HG03565 (cell line): Measurements from ENCODE around the gene RMDN2.
A peak's percentile ranks its signal among the peaks of the same experiment; 100 is the strongest.

ENCODE experiments used
- ATAC-seq: cut with Tn5 transposase; IDR thresholded peaks from one replicate; pipeline ENCODE4 v1.9.1; 2021; ENCODE audit warnings: mild to moderate bottlenecking, moderate library complexity; ENCODE audit not compliant: unreplicated experiment

RMDN2 gene

GRCh38 chr2:37925063-37925897 lies at the start of gene RMDN2:
RMDN2 (plus strand) TSS chr2:37925287; CDS start chr2:37929278, 3,991 bp downstream.
- ATAC-seq, result peak; percentile 67

DNA sequence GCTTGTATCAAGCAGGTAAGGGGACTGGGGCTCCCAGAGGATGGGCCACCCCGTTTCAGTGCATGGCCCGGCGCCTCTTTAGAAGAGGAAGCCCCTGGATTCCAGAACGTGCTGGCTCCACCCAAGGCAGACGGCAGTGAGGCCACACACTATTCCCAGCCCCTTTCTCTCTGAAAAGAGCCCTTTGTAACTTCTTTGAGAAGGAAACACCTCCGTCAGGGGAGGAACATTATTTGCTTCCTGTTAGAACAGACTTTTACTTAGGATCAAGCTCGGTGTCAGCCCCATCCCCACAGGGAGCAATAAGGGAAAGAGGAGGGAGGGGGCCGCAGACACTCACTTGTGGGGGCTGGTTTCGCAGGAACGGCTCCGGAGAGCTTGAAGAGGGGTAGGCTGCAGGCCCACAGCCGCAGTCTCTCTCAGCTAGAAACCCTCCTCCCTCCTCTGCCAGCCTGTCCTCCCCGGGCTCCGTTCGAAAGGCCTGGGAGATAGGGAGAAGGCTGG lies 49.6 kb upstream of the RMDN2 start:
- no peak for ATAC-seq

GRCh38 chr2:37876227-37876626 lies 48.9 kb upstream of the RMDN2 start:
- no peak for ATAC-seq

GRCh38 chr2:37877457-37878315 lies 47.4 kb upstream of the RMDN2 start:
- ATAC-seq, result no peak

DNA sequence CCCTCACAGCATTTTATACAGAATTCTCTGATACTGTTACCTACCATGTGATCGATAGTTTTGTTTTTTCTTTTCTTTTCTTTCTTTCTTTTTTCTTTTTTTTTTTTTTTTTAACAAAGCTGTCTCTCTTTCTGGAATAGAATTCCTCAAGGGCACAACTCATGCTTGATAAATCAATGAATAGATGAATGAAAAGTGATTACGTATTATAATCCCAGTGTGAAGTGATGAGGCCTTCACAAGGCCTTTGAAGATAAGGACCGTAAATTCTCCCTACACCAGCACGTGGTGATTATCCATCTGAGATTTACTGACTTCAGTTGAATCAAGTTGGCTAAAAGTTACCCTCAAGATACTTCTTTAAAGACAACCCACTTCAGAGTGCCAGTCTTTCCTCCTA lies 46.6 kb upstream of the RMDN2 start:
- no peak for ATAC-seq

- no peak for ATAC-seq
These were observed 44.5 kb upstream of the RMDN2 start for GRCh38 chr2:37880551-37880950.

- ATAC-seq, result no peak
These were observed 43.7 kb upstream of the RMDN2 start for GRCh38 chr2:37881397-37881796.

DNA sequence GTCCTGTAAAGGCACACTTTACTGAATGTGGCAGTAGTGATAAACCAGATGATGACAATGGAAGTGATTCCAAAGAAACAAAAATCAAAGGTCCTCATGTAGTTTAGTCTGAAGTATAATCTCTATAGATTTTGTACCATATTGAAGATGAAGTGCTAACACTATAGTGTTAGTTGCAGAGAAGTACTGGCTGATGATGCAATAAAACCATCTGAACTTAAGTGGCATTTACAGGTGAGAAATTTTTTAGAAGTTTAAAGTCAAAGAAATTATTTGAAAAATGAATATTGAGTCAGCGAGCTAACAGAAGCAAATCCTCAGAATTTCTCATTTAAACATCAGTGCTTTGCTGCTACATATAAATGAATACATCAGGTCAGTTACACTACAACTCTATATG lies 43.1 kb upstream of the RMDN2 start:
- ATAC-seq, result no peak

GRCh38 chr2:37883518-37883917 lies 41.6 kb upstream of the RMDN2 start:
- ATAC-seq, result no peak

DNA sequence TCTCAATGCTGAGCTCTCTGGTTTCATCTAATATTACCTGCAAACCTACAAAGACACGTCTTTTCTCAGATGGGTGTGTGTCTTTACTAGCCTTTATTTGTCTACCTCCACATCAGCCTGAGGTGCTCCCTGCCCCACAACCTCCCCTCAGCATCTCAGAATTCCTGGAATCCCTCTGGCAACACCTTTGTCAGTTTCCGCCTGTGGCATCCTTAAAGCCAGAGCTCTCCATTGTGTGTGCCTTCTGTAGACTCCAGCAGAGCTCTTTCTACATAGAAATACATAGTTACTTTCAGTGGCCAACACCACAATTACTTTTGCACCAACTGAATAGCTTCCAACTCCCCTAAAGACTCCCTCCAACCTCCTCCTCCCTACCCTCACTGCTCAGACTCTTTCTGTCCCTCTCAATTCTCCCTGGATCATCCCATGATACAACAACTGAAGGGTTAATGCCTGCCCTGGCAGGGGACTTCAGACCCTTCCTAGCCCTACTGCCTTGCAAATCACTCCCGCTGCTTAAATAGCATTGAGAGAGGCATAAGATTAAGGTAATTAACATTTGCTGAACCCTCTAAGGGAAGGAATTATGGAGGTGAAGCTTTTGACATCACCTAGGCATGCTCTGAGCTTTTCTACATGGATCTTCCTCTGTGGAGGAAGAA lies 39.6 kb upstream of the RMDN2 start:
- no peak for ATAC-seq

GRCh38 chr2:37886745-37887144 lies 38.3 kb upstream of the RMDN2 start:
- ATAC-seq, result no peak

DNA sequence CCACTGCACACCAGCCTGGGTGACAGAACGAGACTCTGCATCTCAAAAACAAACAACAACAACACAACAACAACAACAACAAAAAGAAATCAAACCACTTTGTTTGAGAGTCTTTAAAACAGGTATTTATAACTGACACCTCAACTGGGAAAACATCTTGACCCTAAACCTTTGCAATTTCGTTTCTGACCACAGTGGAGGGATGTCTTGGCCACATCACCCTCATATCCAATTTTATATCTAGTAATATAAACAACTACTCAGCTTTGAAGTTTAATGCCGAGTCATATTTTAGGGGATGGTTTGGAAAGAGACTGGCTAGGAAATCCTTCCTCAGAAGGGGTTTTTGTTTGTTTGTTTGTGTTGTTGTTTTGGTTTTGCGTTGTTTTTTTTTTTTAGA lies 37.8 kb upstream of the RMDN2 start:
- ATAC-seq, result no peak

DNA sequence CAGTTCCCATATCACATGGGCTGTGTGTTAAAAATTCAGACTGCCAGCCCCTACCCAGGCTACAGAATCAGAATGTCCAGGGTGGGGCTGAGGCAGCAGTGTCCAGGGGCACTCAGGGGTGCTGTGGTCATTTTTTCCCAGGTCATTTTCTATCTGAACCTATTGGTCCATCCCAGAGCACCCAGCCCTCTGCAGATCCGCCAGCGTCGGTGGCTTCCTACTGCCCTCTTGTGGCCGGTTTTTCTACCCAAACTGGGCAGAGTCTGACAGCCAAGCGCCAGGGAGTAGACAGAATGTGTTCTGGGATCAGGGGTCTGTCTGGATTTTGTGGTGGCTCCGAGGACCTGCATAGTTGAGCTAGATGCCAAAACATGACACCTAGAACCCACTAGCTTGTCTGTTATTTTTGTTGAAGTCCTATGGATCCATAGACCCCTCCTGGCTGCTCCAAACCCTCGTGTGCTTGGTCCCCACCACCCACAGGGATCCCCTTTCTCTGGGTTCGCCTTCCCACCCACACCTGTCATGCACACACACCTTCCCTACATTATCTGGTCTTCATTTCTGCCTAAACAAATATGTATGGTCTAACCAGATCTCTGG lies 34.1 kb upstream of the RMDN2 start:
- ATAC-seq, result no peak

- ATAC-seq, result no peak
These were observed 33.1 kb upstream of the RMDN2 start for GRCh38 chr2:37891846-37892435.

DNA sequence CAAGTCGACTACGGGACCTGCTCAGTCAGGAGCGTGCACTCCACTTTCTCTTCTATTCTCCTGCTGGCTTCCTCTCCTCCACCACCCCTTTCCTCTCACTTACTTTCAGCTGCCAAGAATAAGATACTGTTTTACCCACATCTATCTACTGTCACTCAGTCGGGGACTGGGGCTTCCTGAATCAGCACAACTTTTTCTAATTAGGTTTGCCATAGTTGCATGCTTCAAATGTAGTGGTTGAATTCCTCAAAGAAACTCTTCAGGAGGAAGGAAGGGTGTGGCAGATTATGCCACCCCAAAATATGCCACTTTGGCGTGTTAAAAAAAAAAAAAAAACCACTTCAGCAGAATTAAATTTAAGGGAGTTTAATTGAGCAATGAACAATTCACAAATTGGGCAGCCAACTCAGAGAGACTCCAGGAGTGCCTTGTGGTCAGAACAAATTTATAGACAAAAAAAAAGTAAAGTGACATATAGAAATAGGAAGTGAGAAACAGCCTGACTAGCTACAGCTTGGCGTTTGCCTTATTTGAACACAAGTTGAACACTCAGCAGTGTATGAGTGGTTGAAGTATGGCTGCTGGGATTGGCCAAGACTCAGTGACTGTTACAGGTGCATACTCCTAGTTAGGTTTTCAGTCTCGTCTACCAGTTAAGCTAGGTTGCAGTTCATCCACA lies 32.5 kb upstream of the RMDN2 start:
- peak; percentile 76 for ATAC-seq

DNA sequence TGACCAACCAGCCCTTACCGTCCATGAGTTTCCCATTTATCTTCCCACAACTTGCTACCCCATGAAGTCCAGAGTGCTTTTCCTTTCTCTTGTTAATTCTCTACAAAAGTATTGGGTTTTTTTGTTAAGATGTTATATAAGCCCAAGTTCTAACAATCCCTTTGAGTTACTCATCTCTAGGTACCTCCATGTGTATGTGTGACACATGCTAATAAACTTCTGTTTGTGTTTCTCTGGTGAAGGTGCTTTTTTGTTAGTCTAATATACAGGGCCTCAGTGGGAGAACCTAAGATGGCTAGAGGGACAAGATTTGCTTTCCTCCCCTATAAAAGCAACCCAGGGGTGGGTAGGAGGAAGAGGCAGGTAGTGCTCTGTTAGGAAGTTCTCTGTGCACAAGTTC lies 31.8 kb upstream of the RMDN2 start:
- no peak for ATAC-seq

DNA sequence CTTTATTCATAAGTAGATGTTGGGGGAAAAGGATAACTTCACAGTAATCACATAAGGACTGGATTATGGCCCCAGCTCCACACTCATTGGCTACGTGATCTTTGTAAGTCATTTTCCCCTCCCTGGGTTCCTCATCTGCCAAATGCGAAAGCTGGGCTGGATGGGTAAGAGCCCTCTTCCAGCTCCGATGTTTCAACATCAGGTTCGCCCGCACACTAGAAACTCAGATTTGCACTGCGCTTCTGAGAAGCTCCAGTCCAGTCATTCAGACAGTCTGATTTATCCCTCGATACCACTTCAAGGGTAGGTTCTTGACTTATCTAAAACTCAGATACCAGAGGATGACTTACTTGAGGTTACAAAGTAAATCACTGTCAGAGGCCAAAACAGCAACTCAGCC lies 31.0 kb upstream of the RMDN2 start:
- no peak for ATAC-seq

DNA sequence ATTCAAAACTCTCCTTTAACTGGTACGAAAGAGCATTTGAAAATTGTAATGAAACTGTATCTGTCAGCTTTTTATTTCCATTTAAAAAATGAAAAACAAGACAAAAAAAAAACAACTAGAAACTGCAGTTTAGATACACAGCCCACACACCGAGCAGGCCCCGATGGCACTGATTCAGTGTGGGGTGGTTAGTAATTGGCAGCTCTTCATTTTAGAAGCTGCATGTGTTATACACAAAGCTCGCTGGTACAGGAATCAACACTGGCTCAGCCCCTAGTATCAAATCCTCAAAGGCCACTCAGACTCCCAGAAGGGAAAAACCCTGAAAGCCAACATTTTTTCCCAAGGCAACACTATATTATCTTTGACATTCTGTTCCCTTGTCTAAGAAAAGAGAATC lies 30.5 kb upstream of the RMDN2 start:
- no peak for ATAC-seq

GRCh38 chr2:37895140-37895539 lies 29.9 kb upstream of the RMDN2 start:
- no peak for ATAC-seq

- ATAC-seq, result no peak
These were observed 28.8 kb upstream of the RMDN2 start for GRCh38 chr2:37896319-37896718.
